Activated CD8-positive, alpha-beta memory T cell treated with anti-CD3 and anti-CD28 coated beads, Interleukin-2, amount 50 U/mL, for 24 hours (primary cell): ENCODE results near the gene ARMS2.

ENCODE experiments used
- DNase-seq: peaks from one replicate; pipeline ENCODE4 v3.0.0-alpha.2; 2020; ENCODE audit errors: extremely low read depth

The ARMS2 gene

DNA sequence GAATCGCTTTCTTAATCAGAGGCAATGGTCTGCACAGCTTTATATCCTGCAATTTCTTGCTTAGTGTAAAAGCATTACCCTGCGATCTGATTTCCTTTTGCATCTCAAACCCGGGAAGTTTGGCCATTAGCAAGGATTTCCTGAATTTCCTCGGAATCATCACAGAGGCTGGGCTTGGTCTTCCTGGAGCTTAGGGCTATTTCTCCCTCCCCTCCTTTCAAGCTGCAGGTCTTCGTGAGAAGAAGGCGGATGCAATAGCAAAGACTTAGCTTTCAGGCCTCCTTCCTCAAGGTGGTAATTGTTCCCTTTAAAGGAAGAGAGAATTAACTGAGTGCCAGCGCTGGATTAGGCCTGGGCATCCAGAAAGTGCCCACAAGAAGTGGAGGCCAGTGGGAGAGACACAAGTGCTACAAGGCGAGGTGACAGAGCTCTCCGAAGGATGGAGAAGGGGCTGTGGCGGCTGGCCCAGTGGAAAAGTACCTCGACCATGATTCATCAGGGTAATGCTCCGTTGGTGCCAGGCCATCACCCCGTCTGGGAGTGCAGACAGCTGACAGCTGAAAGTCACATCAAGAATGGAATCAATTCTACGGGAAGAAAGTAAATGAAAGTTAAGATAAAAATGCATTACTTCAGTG, 4.0 kb upstream of the ARMS2 start:
- no peak for DNase-seq

DNA sequence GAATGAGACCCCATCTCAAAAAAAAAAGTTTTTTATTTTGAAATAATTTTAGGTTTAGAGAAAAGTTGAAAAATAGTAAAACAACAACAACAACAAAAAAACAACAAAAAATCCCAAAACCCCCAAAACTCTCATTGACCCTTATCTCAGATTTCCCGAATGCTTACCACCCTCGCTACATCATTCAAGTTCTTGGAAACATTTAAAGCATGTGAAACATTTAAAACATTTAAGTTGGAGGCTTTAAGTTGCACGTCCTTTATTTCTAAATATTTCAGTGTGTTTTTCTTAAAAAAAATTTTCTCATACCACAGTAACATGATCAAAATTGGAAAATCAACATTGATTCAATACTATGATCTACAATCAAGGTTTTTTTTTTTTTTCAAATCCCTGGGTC, 382 bp upstream of the ARMS2 start:
- DNase-seq, result no peak

DNA sequence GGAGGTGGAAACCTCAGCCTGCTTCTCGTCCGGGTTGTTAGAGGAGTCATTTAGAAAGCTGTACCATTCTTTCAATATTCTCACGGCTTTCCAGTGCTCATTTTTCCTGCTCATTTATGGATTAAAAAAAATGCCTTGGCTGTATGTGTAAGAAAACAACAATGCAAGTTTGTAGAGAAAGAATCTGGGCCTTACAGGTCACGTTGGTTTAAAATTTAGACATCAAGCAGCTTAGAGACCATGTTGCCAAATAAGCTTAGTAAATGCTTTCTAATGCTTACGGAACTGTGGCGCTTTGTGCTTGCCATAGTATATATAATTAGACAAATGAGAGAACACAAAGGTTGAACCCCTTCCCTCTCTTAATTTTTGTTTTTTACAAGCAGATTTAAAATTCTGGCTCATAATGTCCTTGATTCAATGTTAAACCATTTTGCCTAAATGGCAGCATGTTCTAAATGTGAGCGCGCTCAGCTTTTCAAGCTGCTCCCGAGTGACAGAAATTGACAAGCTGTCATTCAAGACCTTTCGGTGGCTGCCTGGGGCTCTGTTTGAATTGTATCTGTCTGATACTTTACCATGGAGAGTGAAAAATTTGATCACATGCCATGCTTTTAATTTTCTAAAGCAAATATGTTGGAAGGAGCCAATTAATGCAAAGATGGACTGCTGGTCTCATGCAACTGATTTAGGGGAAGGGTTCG, 1.1 kb downstream of the ARMS2 start:
- DNase-seq, result no peak

DNA sequence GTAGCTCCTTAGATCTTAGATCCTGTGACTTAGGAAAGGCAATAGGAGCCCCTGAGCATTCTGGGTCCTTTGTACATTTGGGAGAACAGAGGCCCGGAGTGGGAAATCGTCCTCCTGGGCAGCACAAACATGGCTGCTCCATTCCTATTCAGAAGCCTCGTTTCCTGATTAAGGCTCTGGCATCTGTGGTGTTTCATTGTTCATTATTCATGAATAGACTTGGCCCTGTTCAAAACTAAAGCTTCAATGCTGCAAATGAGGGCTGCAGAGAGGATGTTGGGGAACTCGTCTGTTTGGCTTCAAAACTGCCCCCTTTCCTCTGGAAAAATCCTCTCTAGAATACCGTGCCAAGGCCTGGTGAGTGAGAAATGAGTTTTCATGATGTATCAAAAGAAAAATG, 3.5 kb downstream of the ARMS2 start:
- DNase-seq, result no peak

DNA sequence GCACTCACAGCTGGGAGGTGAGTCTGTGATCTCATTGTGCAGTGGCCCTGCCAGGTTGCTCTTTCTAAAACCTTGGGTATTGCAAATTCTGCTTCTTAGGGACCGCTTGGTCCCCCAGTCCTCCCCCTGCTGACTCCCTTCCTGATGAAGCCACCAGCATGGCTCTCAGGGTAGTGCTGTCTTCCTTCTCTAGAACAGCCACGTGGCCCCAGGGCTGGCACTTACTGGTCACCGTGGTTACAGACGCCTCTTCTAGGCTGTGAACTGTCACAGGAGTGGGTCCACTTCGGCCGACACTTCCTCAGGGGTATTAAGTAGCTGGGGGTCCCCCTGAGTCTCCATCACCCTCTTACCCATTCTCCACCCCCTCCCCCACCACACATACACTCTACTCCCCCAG, 4.2 kb downstream of the ARMS2 start:
- no peak for DNase-seq

DNA sequence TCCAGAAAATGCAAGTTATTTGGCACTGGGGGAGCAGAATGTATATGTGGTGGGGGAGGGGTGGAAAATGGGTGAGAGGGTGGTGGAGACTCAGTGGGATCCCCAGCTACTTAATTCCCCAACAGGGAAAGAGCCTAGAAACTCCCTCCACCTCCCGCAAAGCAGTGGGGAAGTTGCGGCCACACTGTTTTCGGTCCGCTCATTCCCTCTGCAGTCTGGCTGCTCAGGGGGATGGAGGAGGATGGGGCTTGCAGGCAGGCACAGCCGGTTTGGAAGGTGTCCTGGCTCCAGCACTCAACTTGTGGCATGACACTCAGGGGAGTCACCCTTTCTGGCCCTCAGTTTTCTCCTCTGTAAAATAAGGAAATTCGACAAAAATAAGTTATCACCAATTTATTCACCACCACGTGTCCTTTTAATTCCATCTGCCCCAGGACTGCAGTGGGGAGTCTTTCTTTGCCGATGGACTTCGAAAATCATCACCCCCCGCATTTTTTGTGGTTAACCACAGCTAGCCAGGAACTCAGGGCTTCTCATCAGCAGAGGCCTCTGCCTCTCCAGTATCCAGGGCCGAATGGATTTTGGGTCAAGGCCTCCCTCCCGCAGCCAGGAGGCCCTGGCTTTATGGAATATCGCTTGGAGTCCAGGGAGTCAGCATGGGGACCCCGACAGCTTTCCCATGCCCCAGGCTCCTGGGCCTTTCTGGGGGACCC, 5.3 kb downstream of the ARMS2 start:
- DNase-seq, result no peak

DNA sequence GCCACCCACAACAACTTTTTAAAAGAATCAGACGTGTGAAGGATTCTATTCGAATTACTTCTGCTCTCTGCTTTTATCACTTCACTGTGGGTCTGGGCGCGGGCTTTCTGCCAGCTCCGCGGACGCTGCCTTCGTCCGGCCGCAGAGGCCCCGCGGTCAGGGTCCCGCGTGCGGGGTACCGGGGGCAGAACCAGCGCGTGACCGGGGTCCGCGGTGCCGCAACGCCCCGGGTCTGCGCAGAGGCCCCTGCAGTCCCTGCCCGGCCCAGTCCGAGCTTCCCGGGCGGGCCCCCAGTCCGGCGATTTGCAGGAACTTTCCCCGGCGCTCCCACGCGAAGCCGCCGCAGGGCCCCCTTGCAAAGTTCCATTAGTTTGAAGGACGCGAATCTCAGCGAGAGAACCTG, 6.4 kb downstream of the ARMS2 start:
- DNase-seq, result no peak

DNA sequence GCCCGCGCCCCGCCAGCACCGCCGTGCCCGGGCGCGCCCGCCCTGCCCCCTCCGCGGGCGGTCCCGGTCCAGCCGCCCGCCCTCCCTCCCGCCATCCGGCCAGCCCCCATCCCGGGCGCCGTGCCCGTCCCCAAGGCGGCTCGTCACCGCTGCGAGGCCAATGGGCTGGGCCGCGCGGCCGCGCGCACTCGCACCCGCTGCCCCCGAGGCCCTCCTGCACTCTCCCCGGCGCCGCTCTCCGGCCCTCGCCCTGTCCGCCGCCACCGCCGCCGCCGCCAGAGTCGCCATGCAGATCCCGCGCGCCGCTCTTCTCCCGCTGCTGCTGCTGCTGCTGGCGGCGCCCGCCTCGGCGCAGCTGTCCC, 6.9 kb downstream of the ARMS2 start, which contains the start of gene HTRA1:
TSS of gene HTRA1 (plus strand) at position 187 of the 362 bp plus-strand sequence. CDS start at position 287, 100 bp downstream.
- no peak for DNase-seq

DNA sequence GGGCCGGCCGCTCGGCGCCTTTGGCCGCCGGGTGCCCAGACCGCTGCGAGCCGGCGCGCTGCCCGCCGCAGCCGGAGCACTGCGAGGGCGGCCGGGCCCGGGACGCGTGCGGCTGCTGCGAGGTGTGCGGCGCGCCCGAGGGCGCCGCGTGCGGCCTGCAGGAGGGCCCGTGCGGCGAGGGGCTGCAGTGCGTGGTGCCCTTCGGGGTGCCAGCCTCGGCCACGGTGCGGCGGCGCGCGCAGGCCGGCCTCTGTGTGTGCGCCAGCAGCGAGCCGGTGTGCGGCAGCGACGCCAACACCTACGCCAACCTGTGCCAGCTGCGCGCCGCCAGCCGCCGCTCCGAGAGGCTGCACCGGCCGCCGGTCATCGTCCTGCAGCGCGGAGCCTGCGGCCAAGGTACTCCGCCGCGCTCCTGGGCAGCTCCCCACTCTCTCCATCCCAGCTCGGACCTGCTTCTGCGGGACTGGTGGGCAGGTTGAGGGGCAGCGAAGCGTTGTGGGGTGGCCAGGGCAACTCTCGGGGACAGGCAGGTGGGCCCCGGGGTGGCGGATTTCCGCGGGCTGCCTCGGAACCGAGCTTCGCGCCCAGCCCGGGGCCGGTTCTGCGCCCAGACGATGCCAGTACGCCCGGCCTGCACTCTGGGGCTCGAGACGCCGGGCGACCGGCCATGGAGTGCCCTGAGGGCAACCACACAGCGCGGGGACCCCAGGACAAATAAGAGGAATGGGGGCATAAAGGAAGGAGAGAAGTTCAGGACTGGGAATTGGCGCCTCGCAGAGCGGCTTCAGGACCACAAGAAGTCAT, 7.5 kb downstream of the ARMS2 start:
- no peak for DNase-seq

DNA sequence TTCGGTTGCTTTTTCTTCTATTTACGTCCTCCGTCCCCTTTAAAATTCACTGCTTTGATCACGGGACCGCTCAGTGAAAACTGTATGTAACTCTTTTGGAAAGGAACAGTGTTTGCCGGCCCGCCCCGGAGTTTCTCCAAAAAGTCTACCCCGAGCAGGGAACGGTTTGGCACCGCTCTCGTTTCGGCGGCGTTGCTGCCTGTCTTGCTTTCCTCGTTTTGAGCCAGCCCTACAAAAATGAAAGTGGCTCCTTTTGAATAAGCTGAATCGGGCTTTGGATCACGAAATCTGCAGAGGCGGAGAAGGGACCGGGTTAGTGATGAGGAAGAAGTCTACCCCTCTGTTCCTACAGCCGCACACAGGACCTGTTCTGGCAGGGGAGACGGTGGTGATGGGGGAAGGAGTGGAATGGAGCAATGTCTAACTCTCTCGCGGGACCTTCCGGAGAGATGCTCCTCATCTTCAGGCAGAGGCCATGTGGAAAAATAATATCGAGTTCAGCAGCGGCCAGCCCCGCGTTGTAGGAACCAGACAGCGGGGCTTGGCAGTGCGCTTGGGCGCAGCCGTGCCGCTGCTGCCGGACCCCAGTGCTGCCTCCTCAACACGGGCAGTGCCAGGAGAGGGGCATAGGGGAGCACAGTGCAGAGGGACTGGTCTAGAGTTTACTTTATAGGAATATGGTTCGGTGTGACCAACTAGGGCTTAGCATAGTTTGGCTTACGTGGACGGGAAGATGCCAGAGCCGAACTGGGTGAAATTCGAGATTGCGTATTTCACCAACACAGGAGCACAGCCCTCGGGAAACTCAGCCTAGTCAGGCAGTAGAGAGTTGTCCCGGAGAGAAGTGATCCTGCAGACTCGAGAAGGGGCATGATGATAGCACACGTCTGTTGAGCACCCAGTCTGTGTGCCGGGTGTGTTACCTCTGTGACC, 8.3 kb downstream of the ARMS2 start:
- no peak for DNase-seq

DNA sequence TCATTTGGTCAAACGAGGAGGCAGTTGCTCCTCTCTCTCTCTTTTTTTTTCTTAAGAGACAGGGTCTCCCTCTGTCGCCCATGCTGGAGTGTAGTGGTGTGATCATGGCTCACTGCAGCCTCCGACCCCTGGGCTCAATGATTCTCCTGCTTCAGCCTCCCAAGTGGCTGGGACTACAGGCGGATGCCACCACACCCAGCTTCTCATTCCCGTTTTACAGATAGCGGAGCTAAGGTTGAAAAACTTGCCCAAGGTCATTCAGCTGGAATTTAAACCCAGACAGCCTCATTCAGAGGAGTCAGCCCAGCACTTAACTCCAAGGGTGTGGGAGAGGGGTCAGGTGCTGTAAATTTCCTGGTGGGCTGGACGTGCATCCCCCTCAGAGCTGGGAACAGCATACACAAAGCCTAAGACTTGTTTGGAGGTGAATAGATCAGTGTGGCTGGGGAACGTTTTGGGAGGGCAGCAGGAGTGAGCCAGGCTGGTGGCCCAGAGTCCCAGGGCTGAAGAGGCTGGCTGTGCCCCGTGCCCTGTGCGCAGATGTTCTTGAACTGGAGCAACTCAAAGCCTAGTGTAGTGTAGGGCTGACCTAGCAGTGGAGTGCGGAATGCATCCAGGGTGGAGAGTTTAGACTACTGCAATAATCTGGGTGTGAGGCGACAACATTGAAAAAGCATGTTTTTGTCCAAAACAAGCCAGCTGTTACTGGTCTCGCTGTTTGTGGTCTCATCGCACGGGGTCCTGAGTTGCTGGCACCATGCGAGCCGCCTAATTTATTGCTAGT, 9.2 kb downstream of the ARMS2 start:
- no peak for DNase-seq

DNA sequence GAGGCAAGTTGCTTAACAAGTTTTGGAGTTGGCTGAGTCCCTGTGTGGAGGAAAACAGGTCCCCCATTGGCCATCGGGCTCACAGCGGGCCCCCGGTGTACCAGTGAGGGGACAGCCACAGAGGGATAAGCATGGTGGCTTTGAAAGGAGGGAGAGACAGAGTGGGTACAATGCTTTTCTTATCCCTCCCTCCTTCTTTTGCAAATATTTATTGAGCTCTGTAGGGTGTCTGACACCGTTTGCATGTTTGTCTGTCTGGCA, 9.7 kb downstream of the ARMS2 start:
- no peak for DNase-seq

DNA sequence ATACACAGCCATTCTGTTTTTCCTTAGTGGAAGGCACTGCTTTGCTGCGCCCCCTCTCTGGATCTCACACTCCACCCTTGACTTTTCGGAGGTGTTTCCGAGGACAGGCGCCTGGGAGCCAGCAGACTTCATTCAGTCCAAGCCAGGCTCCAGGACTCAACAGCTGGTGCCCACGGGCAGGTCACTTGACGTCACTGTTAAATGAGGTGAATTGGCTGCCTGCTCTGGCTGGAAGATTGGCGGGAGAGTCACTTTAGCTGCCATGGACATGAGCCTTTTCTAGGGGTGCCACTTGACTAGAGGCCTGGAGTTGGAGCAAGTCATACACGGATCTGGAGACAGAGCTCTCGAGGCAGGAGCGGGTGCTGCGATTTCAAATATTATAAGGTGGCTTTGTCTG, 10.1 kb downstream of the ARMS2 start:
- DNase-seq, result no peak

DNA sequence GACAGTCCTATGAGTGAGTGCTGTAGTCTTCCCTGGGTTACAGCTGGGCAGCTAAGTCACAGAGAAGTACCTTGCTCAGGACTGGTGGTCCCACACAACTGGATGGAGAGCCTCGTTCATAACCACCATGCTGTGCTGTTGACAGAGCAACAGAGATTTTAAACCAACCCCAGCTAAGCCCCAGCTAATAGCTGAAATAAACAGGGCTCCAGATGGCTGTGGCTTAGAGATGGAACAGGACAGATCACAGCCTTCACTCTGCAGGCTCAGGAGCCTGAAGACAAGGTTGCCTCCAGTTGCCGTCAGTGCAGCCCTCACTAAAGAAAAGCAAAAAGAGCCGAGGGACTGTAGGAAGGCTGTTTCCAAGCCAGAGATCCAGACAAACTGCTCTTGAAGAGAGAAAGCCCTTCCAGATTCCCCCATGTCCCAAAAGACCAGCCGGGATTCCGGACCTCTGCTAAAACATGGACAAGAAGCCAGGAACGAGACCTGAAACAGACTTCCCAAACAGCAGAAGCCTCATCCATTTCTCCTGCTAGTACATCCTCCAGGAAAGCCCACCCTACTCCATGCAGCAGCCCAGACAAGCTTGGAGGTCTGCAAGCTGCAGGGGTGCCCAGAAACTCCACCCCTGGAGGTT, 11.1 kb downstream of the ARMS2 start:
- DNase-seq, result no peak

DNA sequence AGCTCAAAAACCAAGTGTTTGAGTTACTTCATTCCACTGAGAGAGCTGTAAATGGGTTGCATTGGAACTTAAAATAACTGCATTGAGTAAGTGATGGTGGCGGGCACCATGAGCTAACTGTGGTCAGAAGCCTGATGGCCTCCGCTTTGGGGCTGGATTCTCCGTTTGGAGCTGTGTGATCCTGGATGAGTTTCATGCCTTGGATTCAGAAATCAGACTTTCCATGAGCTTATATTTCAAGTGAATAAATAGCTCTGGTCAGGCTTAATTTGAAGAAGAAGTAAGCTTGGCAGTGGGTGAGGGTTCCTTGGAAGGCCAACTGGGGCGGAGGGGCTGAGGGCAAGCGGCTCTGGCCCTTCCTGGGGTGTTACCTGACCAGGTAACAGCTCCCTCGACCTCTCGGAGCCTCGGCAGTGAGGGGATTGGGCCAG, 12.5 kb downstream of the ARMS2 start:
- no peak for DNase-seq

DNA sequence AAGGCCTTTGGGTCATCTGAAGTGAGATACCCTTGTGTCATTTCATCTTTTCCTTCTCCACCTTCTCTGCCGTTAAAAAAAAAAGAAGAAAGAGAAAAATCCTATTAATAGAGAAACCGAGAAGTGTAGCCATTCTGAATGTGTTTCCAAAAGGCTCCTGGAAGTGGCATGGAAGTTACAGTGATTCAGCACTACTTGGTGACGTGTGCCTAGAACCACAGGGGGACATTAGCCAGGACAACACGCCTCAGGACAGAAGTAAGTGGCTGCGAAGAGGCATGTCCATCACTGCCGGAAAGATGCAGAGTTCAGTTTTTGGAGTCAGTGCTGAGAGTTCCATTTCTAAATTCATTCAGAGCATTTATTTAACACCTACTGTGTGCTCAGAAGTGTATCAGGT, 13.2 kb downstream of the ARMS2 start:
- no peak for DNase-seq

DNA sequence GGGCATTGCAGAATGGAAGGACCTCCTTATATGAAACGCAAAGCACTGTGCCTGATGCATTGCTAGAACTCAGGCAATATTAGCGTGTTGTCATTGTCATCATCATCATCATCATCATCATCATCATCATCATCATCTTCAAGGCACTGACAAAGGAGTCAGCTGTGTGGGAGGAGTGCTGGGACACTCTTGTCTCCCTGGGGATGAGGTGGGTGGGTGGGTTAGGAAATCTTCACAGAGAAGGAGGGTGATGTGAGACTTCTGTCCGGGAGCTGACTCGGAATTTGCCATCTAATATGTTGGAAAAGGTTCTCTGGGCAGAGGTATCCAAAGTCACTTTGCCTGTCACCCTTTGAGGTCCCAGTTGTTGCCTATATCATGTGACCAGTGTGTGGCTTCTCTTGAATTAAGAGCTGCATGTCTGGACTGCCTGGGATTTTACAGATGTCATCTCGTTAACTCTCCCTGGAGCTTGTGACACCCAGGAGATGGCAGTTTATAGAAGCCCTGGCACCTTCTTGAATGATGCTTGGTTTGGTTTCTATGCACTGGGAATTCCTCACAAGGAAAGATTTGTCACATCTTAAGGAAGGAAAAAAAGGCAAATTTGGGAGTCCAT, 14.0 kb downstream of the ARMS2 start:
- no peak for DNase-seq

DNA sequence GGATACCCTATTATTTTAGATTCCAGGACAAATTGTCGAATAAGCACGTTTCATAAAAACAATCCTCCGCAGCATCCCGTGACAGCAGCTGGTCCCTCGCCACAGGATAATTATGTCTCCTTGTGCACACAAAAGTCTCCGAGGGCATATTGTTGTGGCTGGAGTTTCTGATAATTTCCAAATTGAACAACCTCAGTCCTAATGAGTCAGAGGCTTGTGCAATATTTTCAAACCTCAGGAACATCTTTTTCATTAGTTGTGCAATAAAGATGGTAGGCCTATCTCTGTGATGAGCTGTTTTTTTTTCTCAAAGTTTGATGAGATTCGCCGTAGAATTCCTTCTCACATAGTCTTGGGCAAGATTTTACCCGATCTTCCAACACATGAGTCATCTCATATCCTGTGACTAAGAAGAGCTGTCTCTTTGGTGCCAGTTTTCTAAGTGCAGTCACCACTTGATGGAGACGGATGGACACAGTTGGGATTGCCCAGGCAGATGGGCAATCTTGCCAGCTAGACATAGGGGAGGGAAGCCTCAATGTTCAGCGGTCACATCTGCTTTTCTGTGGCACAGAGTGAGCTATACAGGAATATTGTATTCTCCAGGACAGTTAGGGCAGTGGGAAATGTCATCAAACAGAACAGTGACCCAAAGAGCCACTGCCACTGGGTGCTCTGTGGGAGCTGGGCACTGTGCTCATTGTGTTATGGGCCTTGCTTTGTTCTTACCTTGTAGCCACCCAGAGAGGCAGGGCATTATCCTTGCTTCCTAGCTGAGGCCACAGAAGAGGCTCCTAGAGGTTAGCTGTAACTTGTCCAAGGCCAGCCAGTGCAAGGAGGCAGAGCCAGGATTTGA, 14.7 kb downstream of the ARMS2 start:
- DNase-seq, result no peak

DNA sequence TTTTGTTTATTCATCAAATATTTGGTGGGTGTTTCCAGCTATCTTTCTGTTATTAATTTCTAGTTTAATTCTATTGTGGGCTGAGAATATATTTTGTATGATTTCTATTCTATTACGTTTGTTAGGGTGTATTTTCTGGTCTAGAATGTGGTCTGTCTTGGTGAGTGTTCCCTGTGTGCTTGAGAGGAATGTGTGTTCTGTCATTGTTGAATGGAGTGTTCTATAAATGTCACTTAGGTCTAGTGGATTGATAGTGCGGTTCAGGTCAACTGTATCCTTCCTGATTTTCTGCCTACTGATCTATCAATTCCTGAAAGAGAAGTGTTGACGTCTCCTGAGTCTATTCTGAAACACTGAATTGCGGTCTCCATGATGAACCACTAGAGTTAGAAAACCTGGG, 15.4 kb downstream of the ARMS2 start:
- no peak for DNase-seq
